Progenitor cell of endocrine pancreas (in vitro differentiated cells): Measurements from ENCODE around the gene DTHD1. TPM values are rescaled to one million over a fixed set of nuclear protein-coding genes. Genes with fewer than 3 reads are reported as not detected.

Experiments
- DNase-seq: peaks from one replicate; pipeline ENCODE4 v3.0.0; 2021; ENCODE audit warnings: low spot score; ENCODE audit not compliant: unreplicated experiment
- H3K27ac Mint-ChIP-seq: 2 replicates; pipeline ENCODE4 v1.8.0; 2021; ENCODE audit warnings: mild to moderate bottlenecking, moderate library complexity, mixed read lengths
- H3K27me3 Mint-ChIP-seq: 2 replicates; pipeline ENCODE4 v1.8.0; 2021; ENCODE audit warnings: mixed read lengths
- H3K36me3 Mint-ChIP-seq: 2 replicates; pipeline ENCODE4 v1.8.0; 2022; ENCODE audit warnings: mixed read lengths; ENCODE audit not compliant: insufficient read depth
- H3K4me1 Mint-ChIP-seq: 2 replicates; pipeline ENCODE4 v1.8.0; 2021; ENCODE audit warnings: low read depth, mixed read lengths
- H3K4me3 Mint-ChIP-seq: 2 replicates; pipeline ENCODE4 v1.8.0; 2021; ENCODE audit warnings: low read depth, mild to moderate bottlenecking, moderate library complexity, mixed read lengths
- H3K9me3 Mint-ChIP-seq: 2 replicates; pipeline ENCODE4 v1.8.0; 2021; ENCODE audit warnings: low read depth, mixed read lengths
- total RNA-seq: library from RNA; stranded (reverse); gene quantifications from 2 replicates; pipeline ENCODE4 v1.2.1, GENCODE V29; 2021
- TF ChIP-seq, protein P1 (sequence below): fragments of 200-600 bp; sonication (generic); IDR thresholded peaks from one replicate; pipeline ENCODE4 v1.5.0; 2021; ENCODE audit warnings: antibody characterized with exemption, mild to moderate bottlenecking; ENCODE audit not compliant: unreplicated experiment

DTHD1 gene
- total RNA-seq, 1 donor from 2014 or later: 0.12 TPM

- Mint-ChIP-seq H3K36me3 (no peaks in the 10 kb centered on the region), H3K27ac (no peak overlapping the region), H3K9me3 (peaks cover under 1% of the 10 kb centered on the region), H3K4me3 (no peak overlapping the region), H3K27me3 (no peaks in the 10 kb centered on the region), H3K4me1 (peaks cover 4% of the 10 kb centered on the region)
- no peak for DNase-seq
- TF ChIP-seq, protein P1, sequence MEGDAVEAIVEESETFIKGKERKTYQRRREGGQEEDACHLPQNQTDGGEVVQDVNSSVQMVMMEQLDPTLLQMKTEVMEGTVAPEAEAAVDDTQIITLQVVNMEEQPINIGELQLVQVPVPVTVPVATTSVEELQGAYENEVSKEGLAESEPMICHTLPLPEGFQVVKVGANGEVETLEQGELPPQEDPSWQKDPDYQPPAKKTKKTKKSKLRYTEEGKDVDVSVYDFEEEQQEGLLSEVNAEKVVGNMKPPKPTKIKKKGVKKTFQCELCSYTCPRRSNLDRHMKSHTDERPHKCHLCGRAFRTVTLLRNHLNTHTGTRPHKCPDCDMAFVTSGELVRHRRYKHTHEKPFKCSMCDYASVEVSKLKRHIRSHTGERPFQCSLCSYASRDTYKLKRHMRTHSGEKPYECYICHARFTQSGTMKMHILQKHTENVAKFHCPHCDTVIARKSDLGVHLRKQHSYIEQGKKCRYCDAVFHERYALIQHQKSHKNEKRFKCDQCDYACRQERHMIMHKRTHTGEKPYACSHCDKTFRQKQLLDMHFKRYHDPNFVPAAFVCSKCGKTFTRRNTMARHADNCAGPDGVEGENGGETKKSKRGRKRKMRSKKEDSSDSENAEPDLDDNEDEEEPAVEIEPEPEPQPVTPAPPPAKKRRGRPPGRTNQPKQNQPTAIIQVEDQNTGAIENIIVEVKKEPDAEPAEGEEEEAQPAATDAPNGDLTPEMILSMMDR: no peak
Observed at GRCh38 chr4:36385951-36386571, 104.6 kb downstream of the DTHD1 start.

DNA sequence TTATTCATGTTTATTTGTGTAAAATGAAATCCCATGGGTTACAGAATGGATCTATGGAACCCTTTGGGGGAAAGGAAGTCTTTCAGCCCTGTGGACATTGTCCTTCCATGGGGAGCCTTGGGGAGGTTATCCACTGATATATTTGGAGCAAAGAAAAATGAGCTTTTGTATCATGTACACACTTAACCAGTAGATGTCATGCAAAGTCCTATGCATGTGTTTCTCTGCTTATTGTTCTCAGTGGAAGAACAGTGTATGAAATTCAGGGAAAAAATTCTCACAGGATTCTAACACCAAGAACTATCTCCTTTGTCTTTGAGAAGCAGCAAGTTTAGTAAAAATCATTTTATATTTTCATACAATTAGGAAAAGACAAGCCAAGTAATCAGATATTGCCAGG is 105.3 kb downstream of the DTHD1 start:
- H3K4me3 Mint-ChIP-seq: no peak overlapping the region
- peaks cover 6% of the 10 kb centered on the region for H3K4me1 Mint-ChIP-seq
- H3K27me3 Mint-ChIP-seq: no peaks in the 10 kb centered on the region
- no peak overlapping the region for H3K27ac Mint-ChIP-seq
- H3K36me3 Mint-ChIP-seq: no peaks in the 10 kb centered on the region
- H3K9me3 Mint-ChIP-seq: no peaks in the 10 kb centered on the region
- TF ChIP-seq, protein P1: peak; percentile 13
- no peak for DNase-seq

- H3K27ac Mint-ChIP-seq: no peak overlapping the region
- peaks cover 6% of the 10 kb centered on the region for H3K4me1 Mint-ChIP-seq
- no peak for DNase-seq
- H3K9me3 Mint-ChIP-seq: no peaks in the 10 kb centered on the region
- H3K36me3 Mint-ChIP-seq: no peaks in the 10 kb centered on the region
- TF ChIP-seq, protein P1: no peak
- H3K4me3 Mint-ChIP-seq: no peak overlapping the region
- H3K27me3 Mint-ChIP-seq: no peaks in the 10 kb centered on the region
Observed at GRCh38 chr4:36388710-36389109, 107.3 kb downstream of the DTHD1 start.

GRCh38 chr4:36391411-36391810 is 110.0 kb downstream of the DTHD1 start:
- TF ChIP-seq, protein P1: no peak
- no peak for DNase-seq
- Mint-ChIP-seq H3K9me3 (no peaks in the 10 kb centered on the region), H3K27ac (no peak overlapping the region), H3K4me3 (no peak overlapping the region), H3K36me3 (no peaks in the 10 kb centered on the region), H3K27me3 (no peaks in the 10 kb centered on the region), H3K4me1 (peaks cover 6% of the 10 kb centered on the region)

GRCh38 chr4:36392024-36392423 is 110.6 kb downstream of the DTHD1 start:
- H3K27me3 Mint-ChIP-seq: no peaks in the 10 kb centered on the region
- no peak for DNase-seq
- peaks cover 6% of the 10 kb centered on the region for H3K4me1 Mint-ChIP-seq
- no peaks in the 10 kb centered on the region for H3K9me3 Mint-ChIP-seq
- no peak overlapping the region for H3K4me3 Mint-ChIP-seq
- TF ChIP-seq, protein P1: no peak
- H3K27ac Mint-ChIP-seq: no peak overlapping the region
- no peaks in the 10 kb centered on the region for H3K36me3 Mint-ChIP-seq
